Esophagus squamous epithelium (tissue), 5 donors: Measurements from ENCODE around the gene TRPM8. TPM values are rescaled to one million over a fixed set of nuclear protein-coding genes. Genes with fewer than 3 reads are reported as not detected.

ENCODE experiments used
- DNase-seq: peaks from one replicate; lab custom pipeline; 2025; lab: John Stamatoyannopoulos, UW
- H3K27ac ChIP-seq, 4 donors: fragments of 200-600 bp; sonication (generic); one replicate each; pipeline ENCODE4 v1.5.1; 2016 to 2019; ENCODE audit warnings: mild to moderate bottlenecking in 1 of 4
- H3K27me3 ChIP-seq, 4 donors: fragments of 200-600 bp; sonication (generic); 1 replicate in 3 of 4; 2 replicates in 1 of 4; pipeline versions ENCODE4 v1.5.1 to v1.6.0; 2017 to 2021; ENCODE audit warnings: antibody characterized with exemption in 1 of 4
- H3K36me3 ChIP-seq, 3 donors: fragments of 200-600 bp; sonication (generic); one replicate each; pipeline ENCODE4 v1.5.1; 2016 to 2019
- H3K4me1 ChIP-seq, 3 donors: fragments of 200-600 bp; sonication (generic); one replicate each; pipeline ENCODE4 v1.5.1; 2017 to 2019
- H3K4me3 ChIP-seq, 4 donors: fragments of 200-600 bp; sonication (generic); 1 replicate in 3 of 4; 2 replicates in 1 of 4; pipeline ENCODE4 v1.5.1; 2016 to 2019; ENCODE audit warnings: mild to moderate bottlenecking in 2 of 4, moderate library complexity in 1 of 4
- H3K9me3 ChIP-seq, 3 donors: fragments of 200-600 bp; sonication (generic); one replicate each; pipeline ENCODE4 v1.5.1; 2016 to 2019
- POLR2A ChIP-seq, 4 donors: fragments of 450-650 bp; IDR thresholded peaks; one replicate each; pipeline ENCODE4 v1.6.1; 2017; ENCODE audit warnings: antibody characterized with exemption in 4 of 4, mild to moderate bottlenecking in 4 of 4, moderate library complexity in 3 of 4
- WGBS, 2 donors: methylation state at CpG; one replicate each; pipeline ENCODE4 v1.1.5; 2018; 5-methylcytosine and 5-hydroxymethylcytosine counted together
- intact Hi-C: fragments of 100-400 bp; cut with DNase I; formaldehyde crosslinking; loops from one replicate; pipeline ENCODE4 v1.15.0; 2022
- total RNA-seq, 4 donors: library from RNA; depleted of rRNA; stranded (reverse); fragments of >200 nt; gene quantifications; one replicate each; pipeline ENCODE4 v1.1.0, GENCODE V29; 2016
- TF ChIP-seq, protein P1 (sequence below), 6 experiments: fragments of 450-650 bp in 4 of 6; fragments of 200-600 bp in 2 of 6; sonication (generic) in 2 of 6; IDR thresholded peaks; one replicate each; pipeline ENCODE4 v1.5.1; 2016 to 2019; ENCODE audit warnings: antibody characterized with exemption in 6 of 6, mild to moderate bottlenecking in 4 of 6, moderate library complexity in 4 of 6
- donor health status: DM: yes; HTN: yes; CAD: no.

Gene TRPM8
- total RNA-seq, 4 donors from 2014 or later, result not detected

DNA sequence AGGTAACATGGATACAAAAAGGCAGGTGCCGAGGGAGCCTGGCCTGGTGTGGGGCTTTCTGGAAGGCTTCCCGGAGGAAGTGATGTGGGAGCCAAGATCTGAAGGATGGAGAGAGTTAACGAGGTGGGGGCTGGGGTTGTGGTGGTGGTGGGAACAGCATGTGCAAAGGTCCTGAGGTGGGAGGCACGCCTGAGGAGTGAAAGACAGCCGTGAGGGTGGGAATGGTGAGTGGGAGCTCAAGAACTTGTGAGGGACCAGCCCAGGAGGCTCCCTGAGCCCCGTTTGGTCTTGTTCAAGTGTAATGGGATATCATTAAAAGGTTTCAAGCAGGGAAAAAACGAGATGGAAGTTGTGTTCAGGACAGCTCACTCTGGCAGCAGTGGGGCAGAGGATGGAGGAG is 35.2 kb downstream of the TRPM8 start:
- intact Hi-C loops, result no loop called here
- DNase-seq, result no peak
- H3K27ac ChIP-seq, result no peak overlapping the region
- no peaks in the 10 kb centered on the region for H3K9me3 ChIP-seq
- H3K4me3 ChIP-seq, result no peak overlapping the region
- no peaks in the 10 kb centered on the region for H3K4me1 ChIP-seq
- H3K36me3 ChIP-seq, result no peaks in the 10 kb centered on the region
- no peak for TF ChIP-seq POLR2A (IDR thresholded peaks at IDR 0.05)
- TF ChIP-seq, protein P1, sequence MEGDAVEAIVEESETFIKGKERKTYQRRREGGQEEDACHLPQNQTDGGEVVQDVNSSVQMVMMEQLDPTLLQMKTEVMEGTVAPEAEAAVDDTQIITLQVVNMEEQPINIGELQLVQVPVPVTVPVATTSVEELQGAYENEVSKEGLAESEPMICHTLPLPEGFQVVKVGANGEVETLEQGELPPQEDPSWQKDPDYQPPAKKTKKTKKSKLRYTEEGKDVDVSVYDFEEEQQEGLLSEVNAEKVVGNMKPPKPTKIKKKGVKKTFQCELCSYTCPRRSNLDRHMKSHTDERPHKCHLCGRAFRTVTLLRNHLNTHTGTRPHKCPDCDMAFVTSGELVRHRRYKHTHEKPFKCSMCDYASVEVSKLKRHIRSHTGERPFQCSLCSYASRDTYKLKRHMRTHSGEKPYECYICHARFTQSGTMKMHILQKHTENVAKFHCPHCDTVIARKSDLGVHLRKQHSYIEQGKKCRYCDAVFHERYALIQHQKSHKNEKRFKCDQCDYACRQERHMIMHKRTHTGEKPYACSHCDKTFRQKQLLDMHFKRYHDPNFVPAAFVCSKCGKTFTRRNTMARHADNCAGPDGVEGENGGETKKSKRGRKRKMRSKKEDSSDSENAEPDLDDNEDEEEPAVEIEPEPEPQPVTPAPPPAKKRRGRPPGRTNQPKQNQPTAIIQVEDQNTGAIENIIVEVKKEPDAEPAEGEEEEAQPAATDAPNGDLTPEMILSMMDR (IDR thresholded peaks at IDR 0.05), result no peak
- 58 to 63% methylated on average over 7 of the region's 7 CpGs for WGBS, 2 donors
- peaks cover 0 to 21% (median 0%) of the 10 kb centered on the region in 4 donors for H3K27me3 ChIP-seq

DNA sequence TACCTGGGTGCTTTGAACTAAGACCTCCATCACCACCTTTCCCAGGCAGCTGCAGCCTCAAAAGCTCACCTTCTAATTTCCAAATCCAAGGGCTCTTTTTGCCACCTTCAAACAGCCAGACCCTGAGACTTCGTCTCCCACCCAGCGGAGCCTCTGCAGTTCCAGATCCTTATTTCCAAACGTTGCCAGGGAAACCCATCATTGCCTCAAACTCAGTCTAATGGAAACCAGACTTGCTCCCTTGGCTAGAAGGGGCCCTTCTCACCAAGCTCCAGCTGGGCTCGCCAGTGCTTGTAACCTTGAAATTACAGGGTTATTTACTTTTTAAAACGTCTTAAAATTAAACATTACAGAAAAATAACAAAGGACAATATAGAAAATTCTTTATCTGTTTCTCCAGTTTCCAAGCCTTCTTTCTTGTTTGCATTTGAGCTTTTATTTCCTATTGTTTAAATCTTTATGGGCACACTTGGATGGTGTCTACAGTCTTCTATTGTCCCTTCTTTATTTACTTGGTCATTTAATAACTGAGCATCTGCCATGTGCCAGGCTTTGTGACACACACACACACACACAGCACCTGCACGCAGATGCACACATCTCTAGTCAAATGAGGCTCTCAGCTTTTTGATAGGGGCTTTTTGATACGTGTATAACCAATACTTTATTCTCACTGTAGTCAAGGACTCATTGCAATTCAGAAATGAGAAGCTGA is 36.1 kb downstream of the TRPM8 start:
- no peaks in the 10 kb centered on the region for H3K4me1 ChIP-seq
- H3K27ac ChIP-seq, result no peak overlapping the region
- no peak for TF ChIP-seq POLR2A (IDR thresholded peaks at IDR 0.05)
- TF ChIP-seq, protein P1 (IDR thresholded peaks at IDR 0.05), result no peak
- WGBS, 2 donors, result 54 to 66% methylated on average over 7 of the region's 7 CpGs
- intact Hi-C loops, result no loop called here
- H3K27me3 ChIP-seq, result peaks cover 0 to 21% (median 0%) of the 10 kb centered on the region in 4 donors
- DNase-seq, result no peak
- H3K4me3 ChIP-seq, result no peak overlapping the region
- no peaks in the 10 kb centered on the region for H3K36me3 ChIP-seq
- H3K9me3 ChIP-seq, result no peaks in the 10 kb centered on the region

GRCh38 chr2:233960203-233960602 is 43.0 kb downstream of the TRPM8 start:
- Histone ChIP-seq H3K4me3 (no peak overlapping the region), H3K9me3 (no peaks in the 10 kb centered on the region), H3K27ac (no peak overlapping the region), H3K27me3 (peaks cover 0 to 21% (median 0%) of the 10 kb centered on the region in 4 donors), H3K4me1 (no peaks in the 10 kb centered on the region), H3K36me3 (no peaks in the 10 kb centered on the region)
- 75 to 85% methylated on average over 2 of the region's 2 CpGs for WGBS, 2 donors
- no peak for TF ChIP-seq POLR2A (IDR thresholded peaks at IDR 0.05)
- TF ChIP-seq, protein P1 (IDR thresholded peaks at IDR 0.05), result no peak
- no peak for DNase-seq
- intact Hi-C loops, result no loop called here

GRCh38 chr2:233961905-233962304 is 44.7 kb downstream of the TRPM8 start:
- intact Hi-C loops, result no loop called here
- TF ChIP-seq, protein P1 (IDR thresholded peaks at IDR 0.05), result no peak
- no peak overlapping the region for H3K27ac ChIP-seq
- H3K4me1 ChIP-seq, result no peaks in the 10 kb centered on the region
- H3K36me3 ChIP-seq, result no peaks in the 10 kb centered on the region
- DNase-seq, result no peak
- H3K9me3 ChIP-seq, result no peaks in the 10 kb centered on the region
- H3K27me3 ChIP-seq, result peaks cover 0 to 21% (median 0%) of the 10 kb centered on the region in 4 donors
- no peak overlapping the region for H3K4me3 ChIP-seq
- 84 to 94% methylated on average over 6 to 7 of the region's 7 CpGs for WGBS, 2 donors

DNA sequence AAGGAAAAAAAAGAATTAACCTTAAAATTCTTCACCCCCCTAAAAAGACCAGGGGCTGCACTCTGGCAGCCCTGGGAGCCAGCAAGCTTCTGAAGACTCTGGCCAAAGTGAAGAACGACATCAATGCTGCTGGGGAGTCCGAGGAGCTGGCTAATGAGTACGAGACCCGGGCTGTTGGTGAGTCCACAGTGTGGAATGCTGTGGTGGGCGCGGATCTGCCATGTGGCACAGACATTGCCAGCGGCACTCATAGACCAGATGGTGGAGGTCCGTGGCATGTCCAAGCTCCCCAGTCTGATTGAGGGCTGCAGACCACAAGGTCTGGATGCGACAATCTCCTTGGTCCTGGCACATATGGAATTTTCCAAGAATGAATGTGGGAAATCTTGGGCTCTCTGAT is 47.4 kb downstream of the TRPM8 start:
- no peaks in the 10 kb centered on the region for H3K36me3 ChIP-seq
- peaks cover 0 to 34% (median 0%) of the 10 kb centered on the region in 4 donors for H3K27me3 ChIP-seq
- TF ChIP-seq, protein P1 (IDR thresholded peaks at IDR 0.05), result no peak
- TF ChIP-seq POLR2A (IDR thresholded peaks at IDR 0.05), result no peak
- intact Hi-C loops, result no loop called here
- H3K9me3 ChIP-seq, result no peaks in the 10 kb centered on the region
- H3K27ac ChIP-seq, result no peak overlapping the region
- WGBS, 2 donors, result 84 to 91% methylated on average over 7 to 8 of the region's 9 CpGs
- H3K4me1 ChIP-seq, result no peaks in the 10 kb centered on the region
- no peak overlapping the region for H3K4me3 ChIP-seq
- DNase-seq, result no peak
